ENCODE results near the gene CDCA8.

Gene CDCA8

DNA sequence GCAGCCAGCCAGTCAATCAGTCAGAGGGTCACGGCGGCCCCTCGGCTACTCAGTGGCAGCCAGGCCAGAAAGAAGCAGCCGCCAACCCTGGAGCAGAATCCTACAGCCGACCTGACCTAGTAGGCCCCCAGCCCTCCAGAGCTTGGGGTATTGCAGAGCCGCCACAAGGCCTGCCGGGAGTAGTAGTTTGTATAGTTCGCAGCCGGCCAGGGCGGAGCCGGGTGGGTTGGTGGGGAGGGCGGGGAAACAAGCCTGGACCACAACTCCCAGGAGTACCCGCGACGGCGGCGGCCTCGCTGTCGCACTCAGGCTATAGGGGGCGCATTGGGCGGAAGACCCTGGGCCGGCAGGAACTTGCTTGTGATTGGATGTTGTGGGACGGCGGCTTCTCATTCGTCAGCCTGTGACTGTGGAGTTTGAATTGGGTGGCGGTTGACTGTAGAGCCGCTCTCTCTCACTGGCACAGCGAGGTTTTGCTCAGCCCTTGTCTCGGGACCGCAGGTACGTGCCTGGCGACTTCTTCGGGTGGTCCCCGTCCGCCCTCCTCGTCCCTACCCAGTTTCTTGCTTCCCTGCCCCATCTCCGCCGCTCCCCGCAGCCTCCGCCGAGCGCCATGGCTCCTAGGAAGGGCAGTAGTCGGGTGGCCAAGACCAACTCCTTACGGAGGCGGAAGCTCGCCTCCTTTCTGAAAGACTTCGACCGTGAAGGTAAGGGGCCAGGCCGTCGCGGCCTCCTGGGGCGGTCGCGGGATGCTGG lies at the start of gene CDCA8:
Gene CDCA8, plus strand, starts transcription at position 439 of the 756 bp plus-strand sequence. Its CDS starts 175 bp downstream, at position 614.
- peak; percentile 98 to 99 for DNase-seq (ENCODE audit: low read depth in 2 of 2)

DNA sequence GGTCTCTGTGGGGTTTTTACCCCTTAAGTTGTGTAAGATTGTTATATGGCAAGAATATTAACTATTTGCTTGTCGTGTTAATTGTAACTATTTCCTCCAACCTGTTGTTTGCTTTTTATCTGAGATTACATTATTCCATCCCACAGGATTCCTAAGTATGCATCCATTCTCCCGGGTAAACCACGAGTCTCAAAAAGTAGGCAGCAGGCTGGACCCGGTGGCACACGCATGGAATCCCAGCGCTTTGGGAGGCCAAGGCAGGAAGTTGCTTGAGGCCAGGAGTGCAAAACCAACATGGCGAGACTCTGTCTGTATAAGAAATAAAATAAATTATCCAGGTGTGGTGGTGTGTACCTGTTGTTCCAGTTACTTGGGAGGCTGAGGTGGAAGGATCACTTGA lies 45.0 kb upstream of the CDCA8 start:
- no peak for DNase-seq (ENCODE audit: low read depth in 2 of 2)

DNA sequence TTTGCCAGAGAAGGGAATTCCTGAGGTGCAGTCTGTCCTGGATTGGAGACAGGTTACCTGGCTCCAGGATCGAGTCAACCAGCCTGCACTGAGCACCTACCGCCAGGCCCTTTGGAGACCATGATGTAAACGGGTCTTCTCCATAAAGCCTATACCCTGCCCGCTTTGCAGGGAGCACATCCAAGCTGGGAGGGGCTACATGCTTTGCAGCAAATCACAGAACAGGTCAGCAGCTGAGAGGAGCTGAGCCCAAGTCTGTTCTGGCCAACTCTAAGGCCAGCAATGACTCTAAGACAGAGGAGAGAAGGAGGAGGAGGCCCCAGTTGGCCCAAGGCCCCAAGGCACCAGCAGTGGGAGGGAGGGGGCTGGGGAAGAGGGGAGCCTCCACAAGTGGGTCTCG lies 42.1 kb upstream of the CDCA8 start:
- DNase-seq (ENCODE audit: low read depth in 2 of 2): no peak

DNA sequence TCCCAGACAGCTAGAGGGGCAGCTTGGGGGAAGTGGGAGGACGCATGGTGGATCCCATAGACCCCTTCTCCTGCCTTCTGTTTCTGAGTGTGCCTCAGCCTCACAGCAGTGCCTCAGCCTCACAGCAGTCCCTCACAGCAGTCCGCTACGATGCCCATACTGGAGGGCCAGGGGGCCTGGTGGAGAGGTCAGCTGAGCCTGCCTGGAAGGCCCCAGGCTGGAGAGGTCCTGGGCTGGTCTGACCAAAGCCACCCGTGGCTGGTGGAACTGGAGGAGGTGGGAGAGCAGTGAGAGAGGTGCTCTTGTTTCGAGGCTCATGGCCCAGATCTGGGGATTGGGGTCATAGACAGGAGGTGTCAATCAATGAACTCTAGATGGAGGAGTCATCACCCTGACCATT lies 41.6 kb upstream of the CDCA8 start:
- DNase-seq (ENCODE audit: low read depth in 2 of 2): no peak

DNA sequence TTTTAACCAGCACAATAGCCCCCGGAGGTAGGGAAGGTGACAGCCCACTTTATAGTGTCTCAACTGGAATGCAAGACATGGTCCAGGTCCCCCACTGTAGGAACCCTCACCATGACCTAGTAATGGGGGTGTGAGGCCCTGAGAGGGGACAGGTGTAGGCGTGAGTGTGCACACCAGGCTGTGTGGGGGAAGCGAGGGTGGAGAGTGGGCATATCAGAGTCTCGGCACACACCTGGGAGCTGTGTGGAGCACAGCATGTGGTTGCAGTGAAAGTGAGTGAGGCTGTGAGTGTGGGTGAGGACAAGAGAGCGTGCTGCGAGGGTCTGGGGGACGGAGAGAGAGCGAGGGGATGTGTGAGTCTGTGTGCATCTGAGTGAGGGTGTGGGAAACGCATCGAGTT lies 40.5 kb upstream of the CDCA8 start:
- no peak for DNase-seq (ENCODE audit: low read depth in 2 of 2)

DNA sequence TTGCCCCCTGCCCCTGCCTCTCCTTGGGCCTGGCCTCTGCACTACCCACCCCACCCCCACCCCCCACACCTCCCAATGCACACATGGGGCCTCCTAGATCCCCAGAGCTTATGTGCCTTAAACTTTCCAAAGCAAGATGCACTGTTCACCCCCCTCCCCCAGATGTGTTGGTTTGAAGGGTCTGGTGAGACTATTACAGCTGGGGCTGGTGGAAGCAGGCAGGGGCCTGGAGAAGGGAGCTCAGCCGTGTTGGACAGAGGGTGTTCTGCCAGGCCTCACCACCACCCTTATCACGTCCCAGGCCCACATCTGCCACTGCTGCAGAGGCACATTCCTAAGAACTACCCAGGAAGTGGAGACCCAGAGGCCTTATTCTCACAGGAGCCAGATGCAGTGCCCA lies 39.3 kb upstream of the CDCA8 start:
- DNase-seq (ENCODE audit: low read depth in 2 of 2): no peak

DNA sequence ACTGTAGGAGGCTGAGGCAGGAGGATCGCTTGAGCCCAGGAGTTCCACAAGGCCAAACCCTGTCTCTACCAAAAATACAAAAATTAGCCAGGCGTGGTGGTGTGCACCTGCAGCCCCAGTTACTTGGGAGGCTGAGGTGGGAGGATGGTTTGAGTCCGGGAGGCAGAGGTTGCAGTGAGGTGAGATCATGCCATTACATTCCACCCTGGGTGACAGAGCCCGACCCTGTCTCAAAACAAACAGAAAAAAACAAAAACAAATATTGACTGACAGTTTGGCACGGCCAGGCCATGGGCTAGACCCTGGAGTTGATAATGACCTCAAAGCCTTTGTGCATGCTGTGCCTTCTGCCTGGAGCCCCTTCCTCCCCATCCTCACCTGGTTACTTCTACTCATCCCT lies 38.4 kb upstream of the CDCA8 start:
- no peak for DNase-seq (ENCODE audit: low read depth in 2 of 2)

DNA sequence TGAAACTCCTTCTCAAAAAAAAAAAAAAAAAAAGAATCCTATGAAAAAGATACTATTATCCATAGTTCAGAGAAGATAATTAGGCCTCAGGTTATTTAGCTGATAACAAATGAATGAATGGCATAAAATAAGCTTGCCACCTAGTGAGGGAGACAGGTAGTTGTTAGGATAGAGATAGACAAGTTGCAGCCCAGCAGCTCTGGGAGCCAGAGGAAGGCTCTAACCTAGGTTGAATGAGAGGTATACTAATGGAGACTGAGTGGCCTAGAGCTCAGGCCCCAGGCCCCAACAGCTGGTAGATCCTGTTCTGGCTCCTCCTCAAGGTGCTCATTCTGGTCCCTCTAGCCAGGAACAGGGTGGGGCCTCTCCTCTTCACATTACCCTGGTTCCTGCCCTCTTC lies 37.0 kb upstream of the CDCA8 start:
- no peak for DNase-seq (ENCODE audit: low read depth in 2 of 2)

DNA sequence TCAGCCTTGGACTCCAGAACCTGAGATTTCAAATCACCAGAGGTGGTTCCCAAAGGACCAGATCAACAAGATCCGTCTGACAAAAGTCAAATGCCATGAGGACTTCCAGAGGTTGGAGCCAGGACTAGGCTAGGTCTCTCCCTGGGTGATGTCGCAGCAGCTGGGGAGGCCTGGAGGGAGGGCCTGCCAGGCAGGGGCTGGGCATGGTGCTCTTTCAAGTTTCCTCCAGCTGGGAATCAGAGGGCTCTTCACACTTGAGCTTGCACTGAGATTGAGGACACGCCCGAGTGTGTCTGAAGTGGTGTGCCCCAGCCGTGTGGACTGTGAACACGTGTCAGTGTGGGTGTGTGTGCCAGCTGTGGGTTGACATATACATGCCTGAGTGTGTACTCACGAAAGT lies 36.3 kb upstream of the CDCA8 start:
- DNase-seq (ENCODE audit: low read depth in 2 of 2): no peak

DNA sequence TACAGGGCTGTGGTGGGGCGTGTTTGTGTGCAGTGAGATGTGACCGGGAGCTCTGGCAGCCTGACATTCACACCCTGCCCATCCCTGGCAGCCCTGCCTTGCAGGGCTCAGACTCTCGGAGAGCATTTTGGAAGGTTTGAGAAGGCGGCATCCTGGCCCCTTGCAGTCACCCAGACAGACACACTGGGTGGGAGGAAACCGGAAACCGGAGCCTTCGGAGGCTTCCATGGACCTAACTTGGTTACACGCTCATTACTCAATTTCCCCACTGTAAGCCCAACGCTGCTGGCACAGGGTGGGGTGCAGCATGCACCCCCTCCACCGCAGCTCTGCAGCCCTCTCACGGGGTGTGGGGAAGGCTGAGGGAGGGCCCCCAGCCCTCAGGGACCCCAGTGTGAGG lies 35.4 kb upstream of the CDCA8 start:
- DNase-seq (ENCODE audit: low read depth in 2 of 2): no peak

DNA sequence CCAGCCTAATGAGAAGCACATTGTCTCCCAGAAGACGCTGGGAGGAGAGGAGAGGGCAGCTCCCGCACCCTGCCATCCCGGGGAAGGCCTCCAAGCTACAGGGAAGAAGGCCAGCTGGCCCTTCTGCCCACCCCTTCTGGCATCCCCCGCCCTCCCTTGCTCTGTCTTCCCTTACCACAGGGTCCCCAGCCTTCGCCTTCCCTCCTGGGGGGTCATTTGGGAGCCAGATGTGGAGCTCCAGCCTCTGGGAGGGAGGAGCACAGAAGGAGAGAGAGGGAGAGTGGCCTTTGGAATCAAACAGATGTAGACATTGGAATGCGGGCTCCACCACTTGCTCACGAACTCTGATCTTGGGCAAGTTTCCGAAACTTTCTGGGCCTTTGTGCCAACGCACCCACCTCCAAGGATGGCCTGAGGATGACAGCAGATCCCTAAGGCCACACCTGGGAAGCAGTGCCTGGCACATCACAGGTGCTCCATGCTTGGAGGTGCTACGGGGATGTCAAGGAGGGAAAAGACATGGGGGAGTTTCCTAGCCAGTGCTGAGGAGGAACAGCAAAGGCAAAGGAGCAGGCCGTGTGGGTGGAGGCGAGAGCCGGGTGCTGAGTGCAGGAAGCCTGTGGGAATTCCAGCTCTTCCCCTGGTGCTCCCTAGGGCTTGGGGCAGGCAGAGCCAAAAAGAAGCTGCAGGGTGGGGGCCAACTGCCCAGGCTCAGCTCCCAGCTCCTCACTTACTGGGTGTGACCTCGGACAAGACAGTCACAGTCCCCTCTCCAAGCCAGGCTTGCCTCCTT lies 34.5 kb upstream of the CDCA8 start:
- DNase-seq (ENCODE audit: low read depth in 2 of 2): no peak

DNA sequence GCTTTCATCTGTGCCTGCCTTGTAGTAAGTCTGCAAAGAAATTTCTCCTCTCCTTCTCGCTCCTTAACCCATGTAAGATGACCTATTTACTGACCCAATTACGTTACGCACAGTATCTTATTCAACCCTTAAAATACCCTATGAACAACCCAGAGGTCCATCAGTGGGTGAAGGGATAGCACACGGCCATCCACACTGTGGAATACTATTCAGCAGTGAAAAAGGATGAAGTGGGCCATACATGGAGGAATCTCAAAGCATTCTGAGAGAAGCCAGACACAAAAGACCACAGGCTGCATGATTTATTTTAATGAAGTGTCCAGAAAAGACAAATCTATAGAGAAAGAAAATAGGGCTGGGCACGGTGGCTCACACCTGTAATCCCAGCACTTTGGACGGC lies 33.8 kb upstream of the CDCA8 start:
- DNase-seq (ENCODE audit: low read depth in 2 of 2): no peak

DNA sequence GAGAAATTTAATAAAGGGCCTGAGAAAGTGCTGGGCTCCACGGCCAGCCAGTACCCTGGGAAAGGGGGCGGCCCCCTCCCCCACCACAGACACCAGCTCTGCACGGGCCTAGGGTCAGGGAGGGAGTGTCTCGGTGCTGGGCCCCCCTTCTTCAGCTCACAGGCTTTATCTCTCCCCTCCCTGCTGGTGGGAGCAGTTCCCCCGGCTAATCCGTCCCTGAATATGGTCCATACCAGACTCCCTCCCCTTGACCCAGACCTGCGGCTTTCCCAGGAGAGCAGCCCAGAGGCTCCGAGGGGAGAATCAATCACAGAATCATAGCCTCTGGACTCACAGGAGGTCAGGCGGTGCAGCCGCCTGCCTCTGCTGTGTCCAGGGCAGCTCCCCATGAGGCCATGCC lies 31.7 kb upstream of the CDCA8 start:
- DNase-seq (ENCODE audit: low read depth in 2 of 2): no peak

DNA sequence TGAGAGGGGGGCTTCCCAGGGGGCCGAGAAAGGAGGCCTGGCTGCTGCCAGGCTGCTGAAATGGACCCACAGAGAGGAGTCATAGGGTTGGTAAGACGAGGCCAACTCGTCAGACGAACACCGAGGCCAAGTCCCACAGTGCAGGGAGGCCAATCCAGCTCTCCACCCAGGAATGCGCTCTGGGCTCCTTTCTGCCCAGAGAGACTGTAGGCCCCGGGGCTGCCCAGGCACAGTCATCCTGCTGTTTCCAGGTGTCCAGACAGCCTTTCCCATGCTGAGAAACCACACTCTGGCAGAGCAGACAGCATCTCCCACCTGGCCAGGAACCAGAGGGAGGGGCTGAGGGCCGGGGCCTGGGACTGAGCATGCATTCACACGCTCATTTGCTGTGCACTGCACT lies 30.9 kb upstream of the CDCA8 start:
- no peak for DNase-seq (ENCODE audit: low read depth in 2 of 2)

DNA sequence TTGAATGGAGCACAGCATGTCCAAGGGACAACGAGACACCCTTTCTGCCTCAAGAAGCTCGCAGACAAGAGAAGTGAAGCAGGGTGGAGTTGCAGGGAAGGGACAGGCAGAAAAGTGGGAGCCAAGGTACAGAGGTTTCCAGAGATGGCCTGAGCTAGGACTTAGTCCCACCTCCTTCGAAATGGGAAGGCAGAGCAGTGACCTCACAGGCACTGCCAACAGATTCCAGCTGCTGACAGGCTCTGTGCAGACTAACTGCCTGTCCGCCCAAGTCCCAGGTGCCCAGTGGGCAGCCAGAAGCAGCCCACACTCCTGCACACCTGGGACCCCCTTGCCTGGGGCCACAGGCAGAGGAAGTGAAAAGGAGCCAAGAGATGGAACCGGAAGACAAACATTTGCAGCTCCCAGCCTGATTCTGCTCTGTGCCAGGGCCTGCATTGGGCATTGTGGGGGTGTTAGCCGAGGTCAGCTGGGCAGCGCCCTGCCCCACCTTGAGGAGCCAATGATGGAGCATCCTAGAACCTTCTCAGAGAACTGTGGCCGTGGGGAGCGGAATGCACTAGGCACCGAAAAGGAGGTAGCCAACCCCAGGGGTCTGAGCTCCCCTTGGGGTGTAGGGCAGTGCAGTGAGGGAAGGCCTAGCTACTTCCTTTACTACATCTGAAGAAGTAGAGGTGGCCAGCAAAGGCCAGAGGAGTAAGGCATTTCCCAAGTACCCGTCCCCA lies 30.1 kb upstream of the CDCA8 start:
- DNase-seq (ENCODE audit: low read depth in 2 of 2): no peak

DNA sequence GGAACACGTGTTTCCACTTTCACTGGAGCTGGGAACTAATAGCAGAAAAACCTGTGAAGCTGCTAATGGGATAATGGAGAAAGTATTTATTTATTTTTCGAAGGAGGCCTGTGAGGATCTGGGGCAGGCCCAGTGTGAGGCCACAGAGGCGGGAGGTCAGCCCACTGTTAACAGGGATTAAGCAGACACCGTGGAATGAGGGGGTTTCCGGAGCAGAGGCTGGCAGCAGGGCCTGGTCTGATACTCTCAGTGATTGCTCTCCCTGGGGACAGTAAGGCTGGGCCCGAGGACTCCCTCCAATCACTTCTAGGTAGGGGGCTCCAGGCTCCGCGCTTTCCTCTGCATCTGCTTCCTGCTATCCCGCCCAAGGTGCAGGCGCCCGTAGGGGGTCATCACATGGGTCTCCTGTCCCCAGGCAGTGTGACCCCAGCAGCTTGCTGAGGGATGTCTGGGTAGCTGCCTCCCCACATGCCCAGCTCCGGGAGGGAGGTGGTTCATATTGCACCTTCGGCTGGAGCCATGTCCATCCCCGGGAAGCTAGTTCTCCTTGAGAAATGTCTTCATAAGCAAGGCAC lies 28.8 kb upstream of the CDCA8 start:
- no peak for DNase-seq (ENCODE audit: low read depth in 2 of 2)

DNA sequence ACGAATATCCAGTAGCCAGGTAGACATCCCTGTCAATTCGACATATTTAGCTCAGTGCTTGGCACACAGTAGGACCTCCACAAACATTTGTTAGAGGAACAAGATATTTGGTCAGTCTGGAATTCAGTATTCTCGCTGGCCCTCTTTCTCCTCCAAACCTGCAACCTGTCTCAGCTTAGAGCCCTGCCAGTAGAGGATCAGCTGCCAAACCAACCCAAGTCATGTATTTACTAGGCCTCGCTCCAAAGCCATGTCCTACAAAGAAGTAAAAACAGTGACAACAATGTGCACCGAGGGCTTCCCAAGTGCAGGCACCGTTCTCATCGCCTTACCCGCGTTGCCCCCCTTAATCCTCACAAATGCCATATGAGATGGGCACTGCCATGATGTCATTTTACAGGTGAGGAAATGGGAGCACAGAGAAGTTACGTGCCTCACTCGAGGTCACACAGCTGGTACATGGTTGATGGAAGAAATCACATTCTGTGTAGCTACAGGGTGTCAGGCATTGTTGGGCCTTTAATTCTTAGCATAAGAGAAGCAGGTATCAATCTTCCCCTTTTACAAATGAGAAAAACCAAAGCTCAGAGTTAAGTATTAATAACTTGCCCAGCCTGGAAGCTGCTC lies 26.0 kb upstream of the CDCA8 start:
- DNase-seq (ENCODE audit: low read depth in 2 of 2): no peak

DNA sequence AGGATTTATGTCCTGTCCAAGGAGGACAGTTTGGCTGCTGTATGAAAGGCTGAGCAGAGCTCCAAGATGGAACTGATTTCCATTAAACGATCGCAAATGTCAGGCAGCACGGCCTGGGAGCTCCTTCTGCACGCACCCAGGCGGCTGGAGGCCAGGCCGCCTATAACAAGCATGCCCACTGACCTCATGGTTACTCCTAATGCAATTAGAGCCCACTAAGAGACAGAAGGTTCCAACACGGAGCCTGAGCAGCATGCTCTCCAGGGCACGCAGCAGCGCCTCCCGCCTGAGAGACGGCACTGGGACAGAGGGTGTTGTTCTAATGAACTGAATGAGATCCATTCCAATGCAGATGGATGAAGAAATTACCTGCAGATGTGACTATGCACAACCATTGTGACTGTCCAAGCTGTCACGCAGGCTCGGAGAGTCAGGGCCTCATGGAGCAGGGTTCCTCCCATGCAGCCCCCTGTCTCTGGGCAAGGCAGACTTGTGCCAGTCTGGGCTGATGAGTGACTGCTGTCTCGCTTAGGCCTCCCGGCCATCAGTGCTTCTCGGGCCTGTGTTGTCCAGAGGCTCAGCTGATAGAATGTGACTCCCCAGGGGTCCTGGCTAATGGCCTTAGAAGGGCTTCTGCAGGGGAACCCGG lies 25.2 kb upstream of the CDCA8 start:
- no peak for DNase-seq (ENCODE audit: low read depth in 2 of 2)

DNA sequence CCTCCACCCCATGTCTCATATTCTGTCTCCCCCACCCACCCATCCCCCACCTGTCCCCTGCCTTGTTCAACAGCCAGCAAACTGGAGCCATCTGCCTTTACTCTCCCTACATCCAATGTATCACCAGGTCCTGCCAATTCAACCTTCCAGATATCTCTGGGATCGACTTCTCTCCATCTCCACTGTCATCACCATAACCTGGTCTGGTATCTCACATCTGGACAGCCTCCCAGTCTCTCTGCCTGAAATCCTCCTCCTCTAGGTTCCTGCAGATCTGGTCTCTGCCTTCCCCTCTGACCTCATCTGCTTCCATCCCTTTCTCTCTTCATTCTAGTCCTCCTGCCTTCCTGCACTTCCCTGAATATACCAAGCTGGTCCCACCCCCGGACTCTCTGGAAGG lies 22.2 kb upstream of the CDCA8 start:
- no peak for DNase-seq (ENCODE audit: low read depth in 2 of 2)

DNA sequence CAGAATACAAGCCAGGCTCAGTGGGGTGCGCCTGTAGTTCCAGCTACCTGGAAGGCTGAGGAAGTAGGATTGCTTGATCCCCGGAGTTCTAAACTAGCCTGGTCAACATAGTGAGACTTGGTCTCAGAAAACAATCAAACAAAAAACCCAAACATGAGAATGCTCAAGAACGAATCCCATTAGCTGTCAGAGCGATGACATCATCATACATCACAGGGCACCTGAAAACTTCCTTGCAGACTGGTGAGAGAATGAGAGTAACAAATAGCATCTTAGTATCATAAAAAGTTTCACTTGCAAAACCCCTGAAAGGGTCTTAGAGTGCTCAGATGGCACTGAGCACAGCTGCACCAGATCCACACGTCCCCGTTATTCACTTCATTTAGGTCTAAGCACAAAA lies 21.1 kb upstream of the CDCA8 start:
- no peak for DNase-seq (ENCODE audit: low read depth in 2 of 2)

DNA sequence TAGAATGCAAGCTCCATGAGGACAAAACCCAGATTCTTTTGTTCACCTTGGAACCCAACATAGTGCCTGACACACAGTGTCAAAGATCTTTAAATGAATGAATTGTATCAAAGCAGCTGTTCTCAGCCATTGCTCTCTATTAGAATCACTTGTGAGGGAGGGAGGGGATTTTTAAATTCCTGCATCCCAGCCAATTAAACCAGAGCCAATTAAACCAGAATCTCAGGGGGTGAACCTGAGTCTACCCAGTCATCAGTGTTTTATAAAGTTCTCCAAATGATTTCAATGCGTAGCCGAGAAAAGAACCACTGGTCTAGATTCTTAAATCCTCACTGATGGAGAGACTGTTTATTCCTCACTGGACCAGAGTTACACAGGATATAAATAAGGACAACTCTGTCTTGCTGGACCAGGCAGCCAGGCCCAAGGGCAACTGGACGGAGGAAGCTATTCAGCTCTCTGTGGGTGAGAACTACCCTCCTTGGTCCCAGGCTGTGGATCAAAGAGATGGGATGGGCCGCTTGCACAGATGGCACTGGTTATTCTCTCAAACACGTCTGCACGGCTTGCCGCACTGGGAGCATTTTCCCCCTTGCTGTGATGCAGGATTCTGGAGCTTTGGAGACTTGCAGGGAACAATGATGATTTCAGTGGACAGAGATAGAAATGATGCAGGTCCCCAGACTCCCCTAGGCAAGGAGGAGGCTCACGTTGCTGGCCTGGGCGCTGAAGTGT lies 20.0 kb upstream of the CDCA8 start:
- DNase-seq (ENCODE audit: low read depth in 2 of 2): no peak
